Neural cell (in vitro differentiated cells): Measurements from ENCODE around the gene BST2. TPM values are rescaled to one million over a fixed set of nuclear protein-coding genes. Genes with fewer than 3 reads are reported as not detected.

Experiments
- H2AFZ ChIP-seq: fragments of 200-600, 300-800 bp; sonication (generic), shearing (Covaris generic); 2 replicates; pipeline ENCODE4 v1.6.0; 2014; ENCODE audit warnings: low read depth, mild to moderate bottlenecking, antibody characterized with exemption, low read length, moderate library complexity
- H3F3A ChIP-seq: fragments of 200-600 bp; shearing (Covaris generic); 2 replicates; pipeline ENCODE4 v1.6.1; 2016; ENCODE audit warnings: mild to moderate bottlenecking, moderate library complexity, mixed read lengths, antibody characterized with exemption, low read length; ENCODE audit not compliant: insufficient read depth, poor library complexity, severe bottlenecking
- H3K27ac ChIP-seq: fragments of 200-600, 300-800 bp; sonication (generic), shearing (Covaris generic); 2 replicates; pipeline ENCODE4 v1.5.1; 2014; ENCODE audit warnings: mild to moderate bottlenecking, low read length, moderate library complexity
- H3K27me3 ChIP-seq: fragments of 300-800, 200-600 bp; sonication (generic), shearing (Covaris generic); 2 replicates; pipeline ENCODE4 v1.6.0; 2014; ENCODE audit warnings: mild to moderate bottlenecking, low read depth, low read length, moderate library complexity; ENCODE audit not compliant: insufficient read depth
- H3K36me3 ChIP-seq: fragments of 300-800, 200-600 bp; sonication (generic), shearing (Covaris generic); 2 replicates; pipeline ENCODE4 v1.5.1; 2014; ENCODE audit warnings: mild to moderate bottlenecking, antibody characterized with exemption, low read length, moderate library complexity; ENCODE audit not compliant: insufficient read depth
- H3K4me2 ChIP-seq: fragments of 300-800, 200-600 bp; sonication (generic), shearing (Covaris generic); 2 replicates; pipeline ENCODE4 v1.6.0; 2014; ENCODE audit warnings: mild to moderate bottlenecking, low read length
- H3K4me3 ChIP-seq: fragments of 300-800, 200-600 bp; sonication (generic), shearing (Covaris generic); 2 replicates; pipeline ENCODE4 v1.5.1; 2014; ENCODE audit warnings: mild to moderate bottlenecking, low read length, moderate library complexity
- H3K79me2 ChIP-seq: fragments of 200-600 bp; shearing (Covaris generic); replicated peaks from 2 replicates; pipeline ENCODE4 v1.6.0; 2014; ENCODE audit warnings: mild to moderate bottlenecking, low read length, moderate library complexity; ENCODE audit not compliant: insufficient read depth
- H3K9ac ChIP-seq: fragments of 300-800, 200-600 bp; sonication (generic), shearing (Covaris generic); 2 replicates; pipeline ENCODE4 v1.6.1; 2016; ENCODE audit warnings: mild to moderate bottlenecking, low read length, mixed read lengths
- H3K9me2 ChIP-seq: fragments of 200-600 bp; shearing (Covaris generic); 2 replicates; pipeline ENCODE4 v1.6.1; 2016; ENCODE audit warnings: mild to moderate bottlenecking, low read length, mixed read lengths; ENCODE audit not compliant: insufficient read depth
- H3K9me3 ChIP-seq: fragments of 200-600, 300-800 bp; sonication (generic), shearing (Covaris generic); 2 replicates; pipeline ENCODE4 v1.6.1; 2016; ENCODE audit warnings: mild to moderate bottlenecking, mixed run types, low read length, moderate library complexity, mixed read lengths
- H4K20me1 ChIP-seq: fragments of 200-600 bp; shearing (Covaris generic); 2 replicates; pipeline ENCODE4 v1.6.1; 2016; ENCODE audit warnings: mild to moderate bottlenecking, mixed run types; ENCODE audit not compliant: insufficient read depth
- CTCF ChIP-seq: fragments of 450-650 bp; IDR thresholded peaks from 2 replicates; pipeline ENCODE4 v1.5.1; 2014; ENCODE audit warnings: antibody characterized with exemption, mild to moderate bottlenecking, moderate library complexity; ENCODE audit not compliant: poor library complexity, severe bottlenecking
- EP300 ChIP-seq: fragments of 450-650 bp; conservative IDR thresholded peaks from 2 replicates; pipeline ENCODE4 v1.6.1; 2014; ENCODE audit warnings: antibody characterized with exemption, mild to moderate bottlenecking, moderate library complexity; ENCODE audit not compliant: poor library complexity, severe bottlenecking
- EZH2 ChIP-seq: fragments of 200-600, 300-800 bp; shearing (Covaris generic), sonication (generic); IDR thresholded peaks from 2 replicates; pipeline ENCODE4 v1.6.1; 2014; ENCODE audit warnings: antibody characterized with exemption, low read length, borderline replicate concordance, mild to moderate bottlenecking; ENCODE audit not compliant: insufficient read depth, poor library complexity, severe bottlenecking
- MXI1 ChIP-seq: fragments of 450-650 bp; conservative IDR thresholded peaks from 2 replicates; pipeline ENCODE4 v1.6.1; 2014; ENCODE audit warnings: antibody characterized with exemption, mild to moderate bottlenecking; ENCODE audit not compliant: poor library complexity, severe bottlenecking
- POLR2AphosphoS5 ChIP-seq: IDR thresholded peaks from 2 replicates; pipeline ENCODE4 v1.6.1; 2012
- RAD21 ChIP-seq: fragments of 450-650 bp; conservative IDR thresholded peaks from 2 replicates; pipeline ENCODE4 v1.6.1; 2014; ENCODE audit warnings: antibody characterized with exemption, mild to moderate bottlenecking, moderate library complexity
- REST ChIP-seq: IDR thresholded peaks from 2 replicates; pipeline ENCODE4 v1.6.1; 2012; ENCODE audit warnings: borderline replicate concordance
- SMC3 ChIP-seq: fragments of 450-650 bp; conservative IDR thresholded peaks from 2 replicates; pipeline ENCODE4 v1.6.1; 2014; ENCODE audit warnings: antibody characterized with exemption, mild to moderate bottlenecking, moderate library complexity; ENCODE audit not compliant: poor library complexity
- TAF1 ChIP-seq: IDR thresholded peaks from 2 replicates; pipeline ENCODE4 v1.6.1; 2012; ENCODE audit warnings: low read depth
- polyA plus RNA-seq: library from polyadenylated mRNA; depleted of rRNA; stranded (reverse); fragments of >200 nt; gene quantifications from 2 replicates; pipeline ENCODE4 v1.2.3, GENCODE V29; 2014

BST2 gene
- polyA plus RNA-seq, 1 donor from 2014 or later, result not detected

- Histone ChIP-seq H3F3A (no peaks in the 10 kb centered on the region), H3K36me3 (no peaks in the 10 kb centered on the region), H3K27ac (no peak overlapping the region), H3K27me3 (no peaks in the 10 kb centered on the region), H3K9me3 (no peaks in the 10 kb centered on the region), H3K9me2 (no peaks in the 10 kb centered on the region), H3K9ac (no peak overlapping the region), H2AFZ (no peak overlapping the region), H3K4me2 (no peak overlapping the region), H4K20me1 (no peaks in the 10 kb centered on the region), H3K4me3 (no peak overlapping the region), H3K79me2 (no peaks in the 10 kb centered on the region)
- TF ChIP-seq TAF1, result no peak
- no peak for TF ChIP-seq EZH2
- TF ChIP-seq POLR2AphosphoS5, result no peak
- TF ChIP-seq MXI1, result no peak
- no peak for TF ChIP-seq SMC3
- TF ChIP-seq CTCF, result no peak
- TF ChIP-seq RAD21, result no peak
- no peak for TF ChIP-seq REST
- no peak for TF ChIP-seq EP300
Measured at GRCh38 chr19:17436094-17436873, 30.9 kb upstream of the BST2 start.

GRCh38 chr19:17435218-17435617 is 29.8 kb upstream of the BST2 start:
- Histone ChIP-seq H3K9me2 (no peaks in the 10 kb centered on the region), H3K27ac (no peak overlapping the region), H3K9me3 (no peaks in the 10 kb centered on the region), H3K9ac (no peak overlapping the region), H2AFZ (no peak overlapping the region), H3F3A (no peaks in the 10 kb centered on the region), H4K20me1 (no peaks in the 10 kb centered on the region), H3K4me2 (no peak overlapping the region), H3K27me3 (no peaks in the 10 kb centered on the region), H3K36me3 (no peaks in the 10 kb centered on the region), H3K4me3 (no peak overlapping the region), H3K79me2 (no peaks in the 10 kb centered on the region)
- TF ChIP-seq CTCF, result no peak
- TF ChIP-seq SMC3, result no peak
- no peak for TF ChIP-seq RAD21
- no peak for TF ChIP-seq POLR2AphosphoS5
- no peak for TF ChIP-seq REST
- TF ChIP-seq MXI1, result no peak
- TF ChIP-seq EZH2, result no peak
- no peak for TF ChIP-seq EP300
- TF ChIP-seq TAF1, result no peak
